ENCODE data around the gene NCKIPSD.

NCKIPSD gene

DNA sequence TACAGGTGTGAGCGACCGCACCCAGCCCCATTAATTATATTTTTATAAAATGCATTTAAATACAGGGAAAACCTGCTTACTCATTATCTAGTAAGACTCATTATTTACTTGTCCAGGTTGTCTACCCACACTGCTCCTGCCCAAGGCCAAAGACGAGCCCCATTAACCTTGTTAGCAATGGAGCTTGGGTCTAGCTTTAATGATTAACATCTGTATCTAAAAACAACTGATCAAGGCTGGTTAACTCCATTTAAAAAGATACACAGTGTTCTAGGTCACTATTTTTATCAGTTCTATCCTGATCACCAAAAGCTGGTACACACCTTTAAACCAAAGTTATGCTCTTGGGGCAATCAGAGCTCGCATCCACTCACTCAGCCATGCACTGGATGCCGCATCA is 10.4 kb upstream of the NCKIPSD start:
- DNase-seq: no peak

- no peak for DNase-seq
Observed at GRCh38 chr3:48695393-48695753, 9.7 kb upstream of the NCKIPSD start.

- DNase-seq: no peak
Observed at GRCh38 chr3:48694610-48695392, 9.1 kb upstream of the NCKIPSD start.

- DNase-seq: no peak
Observed at GRCh38 chr3:48693826-48694225, 8.1 kb upstream of the NCKIPSD start.

GRCh38 chr3:48692551-48692950 is 6.8 kb upstream of the NCKIPSD start:
- DNase-seq: no peak

- no peak for DNase-seq
Observed at GRCh38 chr3:48690846-48691458, 5.2 kb upstream of the NCKIPSD start.

DNA sequence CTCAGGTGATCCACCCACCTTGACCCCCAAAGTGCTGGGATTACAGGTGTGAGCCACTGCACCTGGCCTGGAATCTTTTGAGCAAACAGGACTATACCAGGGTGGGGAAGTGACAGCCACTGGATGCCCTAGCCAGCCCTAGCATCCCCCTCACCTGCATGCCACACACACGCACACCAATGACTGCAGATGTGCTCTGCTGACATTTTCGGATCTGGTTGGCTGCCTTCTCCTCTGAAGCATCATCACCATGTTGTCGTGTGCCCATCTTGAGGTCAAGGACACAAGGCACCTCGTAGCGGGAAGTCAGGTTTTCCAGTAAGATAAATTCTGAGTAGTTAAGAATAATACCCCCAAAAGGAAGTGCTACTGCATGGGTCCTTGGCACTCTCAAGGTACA is 3.7 kb upstream of the NCKIPSD start:
- no peak for DNase-seq

GRCh38 chr3:48688737-48689075 is 3.0 kb upstream of the NCKIPSD start:
- no peak for DNase-seq

DNA sequence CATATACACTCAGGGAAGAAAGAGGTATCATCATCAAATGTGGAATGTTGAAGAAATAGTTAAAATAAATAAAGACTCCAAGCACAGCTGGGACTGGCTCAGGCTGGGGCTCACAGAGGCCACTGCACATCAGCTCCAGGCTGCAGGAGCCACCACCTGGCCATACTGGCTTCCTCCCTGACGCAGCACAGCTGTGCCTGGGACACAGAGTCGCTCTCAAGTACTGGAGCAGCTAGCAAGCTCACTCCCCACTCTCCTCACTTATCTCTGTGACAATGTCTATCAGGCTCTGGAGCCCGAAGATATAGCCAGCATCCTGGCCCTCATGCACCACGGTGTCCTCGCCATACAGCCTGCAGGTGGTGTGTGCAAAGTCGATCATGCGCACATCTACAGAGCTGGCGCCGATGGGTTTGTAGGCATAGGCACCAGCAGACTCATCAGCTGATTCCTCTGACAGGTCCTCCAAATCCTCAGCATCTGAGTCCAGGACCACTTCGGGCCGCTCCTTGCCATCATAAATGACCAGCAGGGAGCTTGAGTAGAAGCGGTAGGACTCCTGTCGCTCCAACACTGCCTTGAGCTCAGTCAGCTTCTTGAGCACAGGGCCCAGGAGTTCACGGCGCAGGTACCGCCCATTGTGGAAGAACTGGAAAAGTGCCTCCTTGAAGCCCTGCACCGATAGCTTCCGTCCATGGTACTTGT is 2.5 kb upstream of the NCKIPSD start:
- DNase-seq: no peak

GRCh38 chr3:48687220-48687678 is 1.5 kb upstream of the NCKIPSD start:
- no peak for DNase-seq

GRCh38 chr3:48686538-48687219 is 964 bp upstream of the NCKIPSD start:
- DNase-seq: no peak

- DNase-seq: no peak
Observed at GRCh38 chr3:48685293-48685602, 467 bp downstream of the NCKIPSD start.

- DNase-seq: peak; percentile 61
Observed at GRCh38 chr3:48684480-48685143, 1.1 kb downstream of the NCKIPSD start.

GRCh38 chr3:48684054-48684349 is 1.7 kb downstream of the NCKIPSD start:
- no peak for DNase-seq

DNA sequence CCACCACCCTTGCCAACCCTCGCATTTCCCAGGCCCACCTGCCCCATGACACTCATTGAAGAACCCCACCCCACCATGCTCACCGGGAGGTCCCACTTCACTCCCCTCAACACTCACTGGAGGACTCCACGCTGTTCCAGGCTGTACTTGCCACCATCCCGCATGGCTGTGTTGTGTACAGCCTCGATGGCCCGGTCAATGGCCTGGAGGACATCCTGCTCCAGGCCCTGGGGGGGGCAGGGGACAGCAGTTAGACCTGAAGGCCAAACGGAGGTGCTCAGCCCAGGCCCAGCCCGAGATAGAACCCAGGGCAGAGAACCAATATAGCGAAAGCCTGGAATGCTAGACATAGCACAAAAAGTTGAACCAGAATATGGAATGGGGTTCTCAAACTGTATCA is 2.9 kb downstream of the NCKIPSD start:
- no peak for DNase-seq

DNA sequence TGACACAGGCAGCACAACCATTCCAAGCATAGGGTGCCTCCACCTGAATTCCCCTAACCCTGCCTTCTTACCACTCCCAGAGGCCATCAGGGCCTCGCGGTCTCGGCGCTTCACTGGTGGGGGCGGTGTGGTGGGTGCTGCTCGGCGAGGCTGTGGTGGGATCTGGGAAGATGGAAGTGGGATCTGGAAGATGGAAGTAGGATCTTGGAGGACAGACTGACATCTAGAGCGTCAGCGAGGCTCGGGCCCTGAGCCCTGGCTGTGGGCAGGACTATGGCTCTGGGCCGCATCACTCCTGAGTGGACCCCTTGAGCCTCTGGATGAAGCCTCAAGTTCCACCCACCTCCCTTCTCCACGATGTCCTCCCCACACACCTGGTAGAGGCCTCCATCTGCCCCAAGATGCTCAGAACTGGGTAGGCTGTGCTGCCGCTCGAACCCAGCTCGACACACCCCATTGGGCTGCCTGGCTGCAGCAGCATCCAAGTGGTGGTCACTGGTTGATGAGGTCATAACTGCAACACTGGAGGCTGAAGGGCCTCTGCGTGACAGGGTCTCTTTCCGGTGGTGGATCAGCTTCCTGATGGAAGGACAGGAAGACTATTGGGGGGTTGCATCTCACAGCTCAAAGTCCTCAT is 3.6 kb downstream of the NCKIPSD start:
- DNase-seq: no peak

- DNase-seq: no peak
Observed at GRCh38 chr3:48681541-48681880, 4.2 kb downstream of the NCKIPSD start.

GRCh38 chr3:48680811-48681540 is 4.7 kb downstream of the NCKIPSD start:
- DNase-seq: no peak

DNA sequence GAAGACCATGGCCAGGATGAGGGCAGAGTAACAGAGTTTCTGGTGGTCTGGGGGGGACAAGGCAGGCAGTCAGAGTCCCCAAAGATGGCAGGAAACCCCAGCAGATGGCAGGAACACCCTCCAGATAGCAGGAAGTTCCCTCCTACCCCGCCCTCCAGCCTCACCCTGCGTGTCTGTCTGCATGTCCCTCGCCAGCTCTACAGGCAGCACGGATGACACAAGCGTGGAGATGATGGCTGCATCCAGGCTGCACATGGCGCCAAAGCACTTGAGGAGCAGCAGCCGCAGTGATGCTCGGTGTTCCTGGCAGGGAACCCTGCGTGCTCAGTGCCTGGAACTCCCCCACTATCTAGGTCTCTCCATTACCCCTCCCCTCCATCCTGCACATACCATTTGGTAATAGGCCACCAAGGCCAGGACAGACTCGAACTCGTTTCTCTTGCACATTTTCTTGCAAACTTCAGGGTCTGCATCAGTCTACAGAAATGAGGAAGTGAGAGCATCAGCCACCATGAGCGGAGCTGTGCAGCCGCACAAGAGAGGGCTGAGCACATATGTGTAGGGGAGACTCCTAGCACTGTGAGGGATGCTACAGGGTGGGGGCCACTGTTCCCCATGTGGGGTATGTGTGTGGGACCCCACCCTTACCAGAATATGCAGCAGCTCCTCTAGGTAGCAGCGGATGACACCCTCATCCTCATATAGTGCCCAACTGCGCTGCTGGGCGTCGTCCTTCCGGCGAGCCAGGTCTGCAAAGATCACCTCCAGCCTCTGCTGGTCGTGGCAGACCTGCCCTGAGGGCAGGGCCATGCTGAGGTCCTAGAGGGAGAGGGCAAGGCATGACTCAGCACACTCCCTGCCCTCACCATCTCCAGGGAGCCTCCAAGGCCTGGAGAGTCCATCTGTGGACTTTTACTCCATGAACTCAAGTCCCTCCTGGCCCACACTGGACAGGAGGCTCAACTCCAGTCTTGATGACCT is 6.0 kb downstream of the NCKIPSD start:
- peak; percentile 61 for DNase-seq

DNA sequence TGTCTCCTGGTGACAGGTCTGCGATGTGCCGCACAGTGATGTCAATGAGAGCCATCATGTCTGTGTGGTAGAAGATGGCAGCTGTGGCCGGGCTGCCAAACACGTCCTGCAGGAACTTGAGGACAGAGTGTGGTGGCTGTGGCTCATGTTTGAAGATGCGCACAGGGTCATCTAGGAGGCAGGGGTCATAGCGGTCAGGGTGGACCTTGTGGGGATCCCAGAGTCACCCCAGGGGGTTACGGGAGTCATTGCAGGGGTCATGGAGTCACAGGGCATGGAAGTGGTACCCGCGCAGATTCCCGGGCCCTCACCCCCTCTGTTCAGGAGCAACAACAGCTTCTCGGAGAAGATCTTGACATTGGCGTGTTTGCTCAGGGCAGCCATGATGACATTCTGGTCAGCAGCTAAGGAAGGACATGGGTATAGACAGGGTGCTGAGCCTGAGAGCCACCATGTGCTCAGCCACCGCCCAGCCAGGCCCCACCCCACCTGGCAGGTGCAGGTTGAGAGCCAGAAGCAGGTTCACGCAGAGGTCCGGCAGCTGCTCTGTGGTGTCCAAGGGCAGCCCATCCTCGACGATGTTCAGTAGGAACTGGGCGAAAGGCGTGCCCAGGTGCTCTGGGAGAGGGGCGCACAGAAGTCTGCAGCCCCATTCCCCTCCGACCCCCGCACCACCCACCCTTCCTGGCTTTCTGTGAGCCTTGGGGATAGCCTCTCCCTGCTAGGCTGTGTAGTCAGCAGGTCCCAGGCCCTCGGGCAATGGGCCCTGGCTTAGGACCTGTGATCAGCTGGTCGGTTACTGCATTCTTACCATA is 6.9 kb downstream of the NCKIPSD start:
- no peak for DNase-seq

Data from hematopoietic multipotent progenitor cell treated with erythropoietin and hydrocortisone succinate and interleukin-3 and kit ligand, for 4 days (in vitro differentiated cells).